AG08396 (cell line): ENCODE measurements around the gene ARHGEF4.
"Not testable (repeated sequence)": the region's sequence is repeated elsewhere in the genome, so short reads cannot be mapped to it uniquely, and the experiment has no call there.

Experiments
- DNase-seq: peaks from one replicate; pipeline ENCODE4 v3.0.0; 2012; ENCODE audit warnings: low spot score, mixed read lengths

Gene ARHGEF4

DNA sequence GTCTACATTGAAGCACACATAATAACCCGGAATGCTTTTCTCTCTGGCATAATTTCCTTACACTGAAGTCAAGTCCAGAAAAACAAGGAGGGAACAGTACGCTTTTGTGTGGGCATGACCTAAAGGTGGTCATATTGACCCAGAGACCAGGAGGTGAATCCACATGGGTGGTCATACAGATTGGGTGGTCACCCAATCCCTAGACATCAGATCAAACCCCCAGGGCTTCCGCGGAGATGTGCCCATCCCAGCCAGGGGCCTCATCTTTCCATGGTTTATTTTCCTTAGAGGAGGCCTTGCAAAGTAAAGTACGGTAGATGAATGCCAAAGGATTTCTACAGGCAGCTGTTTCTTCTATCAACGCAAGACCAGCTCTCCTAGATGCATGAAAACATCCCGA is 217.8 kb downstream of the ARHGEF4 start:
- DNase-seq, result no peak

DNA sequence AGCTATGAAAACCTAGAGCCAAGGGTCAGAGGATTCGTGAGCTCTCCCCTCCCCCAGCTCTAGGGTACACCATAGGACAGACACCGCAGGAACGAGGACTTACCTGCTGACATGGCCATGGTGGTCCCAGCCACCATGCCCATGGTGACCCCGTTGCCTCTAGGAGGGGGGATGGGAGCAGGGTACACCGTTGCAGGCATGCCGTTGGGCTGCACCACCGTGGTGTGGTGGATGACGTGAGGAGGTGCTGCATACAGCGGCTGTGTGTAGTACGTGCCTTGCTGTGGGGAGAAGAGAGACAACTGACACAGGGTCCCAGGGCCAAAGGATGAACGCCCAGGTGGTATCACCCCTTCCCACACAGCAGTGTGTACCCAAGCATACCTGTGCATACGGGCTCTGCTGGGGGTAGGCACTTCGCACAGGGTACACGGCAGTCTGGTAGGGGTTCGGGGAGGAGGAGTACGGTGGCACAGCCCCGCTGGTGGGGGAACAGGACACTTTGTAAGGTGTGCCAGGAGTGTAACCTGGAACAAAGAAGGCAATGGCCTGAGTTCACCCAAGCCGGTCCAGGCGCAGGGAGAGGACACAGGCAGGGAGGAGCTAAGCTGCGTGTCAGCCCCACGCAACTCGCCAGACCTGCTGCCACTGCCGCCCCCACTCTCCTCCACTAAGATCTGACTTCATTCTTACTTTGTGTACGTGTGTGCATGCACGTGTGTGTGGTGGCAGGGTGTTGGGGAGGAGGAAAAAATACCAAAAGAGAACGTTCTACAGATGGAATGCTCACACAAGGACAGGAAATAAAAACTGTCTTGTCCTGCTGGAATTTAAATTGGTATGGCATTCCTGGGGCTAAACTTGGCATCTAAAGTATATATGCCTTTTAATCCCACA is 218.7 kb downstream of the ARHGEF4 start:
- DNase-seq, result peak; percentile 73

DNA sequence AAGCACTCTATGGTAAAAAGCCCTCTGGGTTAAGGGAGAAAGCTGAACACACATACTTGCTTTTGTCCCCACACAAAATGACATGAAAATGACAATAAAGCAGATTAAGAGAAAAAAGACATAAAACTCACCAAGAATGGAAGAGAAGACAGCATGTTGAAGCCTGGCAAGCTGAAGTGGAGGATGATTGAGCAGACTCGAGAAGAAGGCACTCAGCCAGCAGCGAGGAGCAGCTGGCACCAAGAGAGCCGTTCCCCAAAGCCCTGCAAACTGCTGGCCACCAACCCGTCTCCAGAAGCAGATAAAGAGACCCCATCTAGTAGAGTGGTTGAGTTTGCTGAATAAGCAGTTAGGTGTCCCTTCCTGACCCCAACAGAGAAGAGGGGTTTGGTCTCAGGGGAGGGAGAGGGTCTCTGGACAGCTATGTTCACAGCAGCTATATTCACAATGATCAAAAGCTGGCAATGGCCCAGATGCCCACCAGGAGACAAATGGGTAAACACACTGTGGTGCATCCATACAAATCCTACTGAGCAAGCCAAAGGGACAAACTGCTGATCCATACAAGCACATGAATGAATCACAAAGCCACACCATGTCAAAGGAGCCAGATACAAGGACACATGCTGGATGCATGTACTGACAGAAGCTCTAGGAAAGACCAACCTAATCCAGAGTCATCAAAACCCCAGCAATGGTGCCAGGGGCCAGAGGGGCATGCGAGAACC is 219.7 kb downstream of the ARHGEF4 start:
- DNase-seq, result no peak

DNA sequence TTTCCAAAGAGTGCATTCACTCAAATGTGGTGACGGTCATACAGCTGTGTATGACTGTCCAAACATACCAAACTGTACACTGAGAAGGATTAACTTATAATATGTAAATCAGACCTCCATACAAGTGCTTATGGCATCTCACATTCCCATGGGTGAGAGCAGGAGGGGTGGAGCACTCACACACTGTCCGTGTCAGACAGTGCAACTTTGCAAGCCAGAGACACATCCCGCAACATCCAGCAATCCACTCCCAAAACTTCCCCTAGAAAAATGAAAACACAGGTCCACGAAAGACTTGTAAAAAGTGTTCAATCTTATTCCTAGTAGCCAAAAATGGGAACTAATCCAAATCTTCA is 220.2 kb downstream of the ARHGEF4 start:
- DNase-seq, result no peak

DNA sequence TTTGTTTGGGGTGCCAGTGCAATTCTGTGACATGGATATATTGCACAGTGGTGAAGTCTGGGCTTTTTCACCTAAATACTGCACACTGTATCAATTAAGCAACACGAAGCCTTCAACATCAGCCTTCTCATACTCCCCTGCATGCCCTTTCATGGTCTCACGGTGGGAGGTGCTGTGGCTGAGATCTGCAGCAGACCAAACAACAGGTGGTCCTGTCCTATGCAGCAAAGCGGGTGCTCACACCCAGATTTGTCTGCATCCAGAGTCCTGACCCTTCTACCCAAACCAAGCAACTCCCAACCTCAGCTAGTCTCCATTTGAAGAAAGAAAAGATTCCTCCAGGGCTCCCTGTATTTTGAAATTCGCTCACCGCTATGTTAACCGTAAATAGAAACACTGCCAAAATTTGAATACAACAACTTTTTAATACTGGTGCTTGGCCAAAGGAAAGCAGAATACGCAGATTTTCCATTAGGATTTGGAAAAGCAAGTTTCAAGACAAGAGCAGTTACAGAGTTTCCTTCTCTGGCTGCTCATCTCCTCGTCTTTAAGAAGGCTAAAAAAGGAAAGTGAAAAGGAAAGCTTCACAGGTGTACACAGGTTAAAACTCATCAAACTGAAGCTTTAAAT is 221.6 kb downstream of the ARHGEF4 start:
- no peak for DNase-seq

DNA sequence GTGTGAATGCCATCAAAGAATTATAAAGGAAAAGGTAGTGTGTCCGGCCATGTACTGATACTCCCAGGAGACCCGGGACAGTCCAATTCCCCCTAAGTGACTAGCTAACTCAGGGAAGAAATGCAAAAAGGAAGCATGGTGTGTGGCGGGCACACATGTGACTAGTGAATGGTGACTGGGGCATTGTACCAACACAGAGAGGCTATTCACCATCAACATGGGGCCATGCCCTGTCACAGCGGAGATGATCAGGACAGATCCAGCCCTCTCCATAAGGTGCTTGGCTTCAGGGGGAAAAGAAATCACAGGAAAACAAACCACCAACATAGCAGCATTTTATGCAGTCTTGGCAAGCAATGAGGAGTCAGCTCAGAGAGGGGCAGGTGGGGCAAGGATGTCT is 222.2 kb downstream of the ARHGEF4 start:
- DNase-seq, result no peak

DNA sequence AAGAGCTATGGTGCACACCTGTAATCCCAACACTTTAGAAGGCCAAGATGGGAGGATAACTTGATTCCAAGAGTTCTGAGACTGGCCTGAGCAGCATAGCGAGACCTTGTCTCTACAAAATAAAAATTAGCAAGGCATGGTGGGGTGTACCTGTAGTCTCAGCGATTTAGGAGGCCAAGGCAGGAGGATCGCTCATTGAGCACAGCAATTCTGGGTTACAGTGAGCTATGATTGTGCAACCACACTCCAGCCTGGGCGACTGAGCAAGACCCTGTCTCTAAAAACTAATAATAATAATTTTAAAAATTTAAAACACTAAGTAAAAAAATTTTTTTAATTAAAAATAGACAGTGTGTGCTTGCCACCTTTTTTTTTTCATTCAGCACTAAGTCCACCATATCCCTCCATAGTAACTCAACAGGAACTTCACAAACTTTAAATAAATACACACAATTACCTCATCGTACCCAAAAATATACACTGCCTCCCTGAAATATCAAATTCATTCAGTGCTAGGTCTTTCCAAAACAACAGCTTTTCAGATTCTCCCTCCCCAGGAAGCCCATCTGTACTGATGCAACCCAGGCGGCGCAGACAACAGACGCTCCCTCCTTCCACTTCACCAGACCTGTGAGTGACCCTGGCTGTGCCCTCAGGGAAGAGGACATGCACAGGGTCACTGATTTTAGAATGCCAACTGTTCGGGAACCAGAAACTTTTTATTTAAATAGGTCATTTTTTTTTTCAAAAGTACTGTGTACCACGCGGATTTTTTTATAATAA is 227.0 kb downstream of the ARHGEF4 start:
- DNase-seq, result no peak

DNA sequence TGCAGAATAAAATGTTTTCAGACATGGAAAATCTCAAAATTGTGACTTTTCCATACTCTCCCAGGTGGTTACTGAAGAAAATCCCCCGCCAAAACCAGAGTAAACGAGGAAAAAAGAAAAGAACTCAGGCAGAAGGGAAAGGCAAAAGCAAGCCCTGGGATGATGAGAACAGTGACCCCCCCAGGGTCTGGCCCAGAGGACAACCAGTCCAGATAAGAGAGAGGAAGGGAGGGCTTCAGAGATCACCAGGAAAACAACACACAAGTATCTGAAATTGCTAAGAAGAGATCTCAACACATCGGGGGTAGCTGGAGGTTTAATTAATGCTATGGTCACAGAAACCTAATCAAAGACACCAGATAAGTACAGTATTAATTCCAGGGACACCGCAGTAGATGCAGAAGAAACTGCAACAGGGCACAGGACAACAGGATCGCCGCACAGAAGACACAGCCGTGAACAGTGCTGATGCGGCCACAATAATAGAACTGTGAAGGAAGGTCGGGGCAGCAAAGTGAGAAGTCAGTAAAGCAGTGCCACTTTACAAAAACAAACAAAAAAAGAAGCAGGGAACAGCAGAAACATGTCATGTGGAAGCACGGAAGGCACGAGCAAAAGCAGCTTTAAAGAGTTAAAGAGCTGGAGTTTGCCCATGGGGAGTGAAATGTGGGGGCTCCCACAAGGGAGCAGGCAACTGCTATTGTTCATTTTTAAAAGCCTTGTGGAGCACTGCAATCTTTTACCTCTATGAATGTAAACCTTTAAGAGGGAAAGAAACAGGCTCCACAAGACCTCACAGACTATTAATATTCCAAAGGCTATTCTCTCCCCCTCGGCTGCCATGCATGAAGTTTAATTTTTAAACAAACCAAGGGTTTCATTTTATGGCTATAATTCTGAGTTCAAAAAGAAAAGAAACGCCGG is 228.1 kb downstream of the ARHGEF4 start:
- no peak for DNase-seq

DNA sequence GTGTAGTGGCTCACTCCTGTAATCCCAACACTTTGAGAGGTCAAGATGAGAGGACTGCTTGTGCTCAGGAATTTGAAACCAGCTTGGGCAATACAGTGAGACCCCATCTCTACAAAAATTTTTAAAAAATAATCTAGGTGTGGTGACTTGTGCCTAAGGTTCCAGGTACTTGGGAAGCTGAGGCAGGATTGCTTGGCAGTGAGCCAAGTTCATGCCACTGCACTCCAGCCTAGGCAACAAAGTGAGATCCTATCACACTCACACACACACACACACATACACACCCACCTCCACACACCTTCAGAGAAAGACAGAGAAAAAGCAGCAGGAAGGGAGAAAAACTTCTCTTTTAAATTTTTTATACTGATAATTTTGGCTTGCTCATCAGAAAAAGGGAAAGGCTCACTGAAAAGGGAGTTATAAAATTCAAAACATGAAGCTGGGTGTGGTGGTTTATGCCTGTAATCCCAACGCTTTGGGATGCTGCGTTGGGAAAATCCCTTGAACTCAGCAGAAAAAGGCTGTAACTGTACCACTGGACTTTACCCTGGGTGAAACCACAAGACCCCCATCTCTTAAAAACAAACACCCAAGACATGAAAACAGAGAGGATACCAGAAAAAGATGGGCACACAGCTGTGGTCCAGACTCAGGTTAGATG is 230.9 kb downstream of the ARHGEF4 start:
- DNase-seq, result no peak

DNA sequence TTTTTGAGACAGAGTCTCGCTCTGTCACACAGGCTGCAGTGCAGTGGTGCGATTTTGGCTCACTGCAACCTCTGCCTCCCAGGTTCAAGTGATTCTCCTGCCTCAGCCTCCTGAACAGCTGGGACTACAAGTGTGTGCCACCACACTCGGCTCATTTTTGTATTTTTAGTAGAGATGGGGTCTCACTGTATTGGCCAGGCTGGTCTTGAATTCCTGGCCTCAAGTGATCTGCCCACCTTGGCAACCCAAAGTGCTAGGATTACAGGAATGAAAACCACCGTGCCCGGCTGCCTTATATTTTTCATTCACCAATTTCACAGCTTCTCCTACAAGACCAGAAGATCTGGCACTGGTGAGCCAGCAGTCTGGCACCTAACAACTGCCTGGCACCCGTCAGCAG is 231.5 kb downstream of the ARHGEF4 start:
- DNase-seq, result not testable (repeated sequence)

DNA sequence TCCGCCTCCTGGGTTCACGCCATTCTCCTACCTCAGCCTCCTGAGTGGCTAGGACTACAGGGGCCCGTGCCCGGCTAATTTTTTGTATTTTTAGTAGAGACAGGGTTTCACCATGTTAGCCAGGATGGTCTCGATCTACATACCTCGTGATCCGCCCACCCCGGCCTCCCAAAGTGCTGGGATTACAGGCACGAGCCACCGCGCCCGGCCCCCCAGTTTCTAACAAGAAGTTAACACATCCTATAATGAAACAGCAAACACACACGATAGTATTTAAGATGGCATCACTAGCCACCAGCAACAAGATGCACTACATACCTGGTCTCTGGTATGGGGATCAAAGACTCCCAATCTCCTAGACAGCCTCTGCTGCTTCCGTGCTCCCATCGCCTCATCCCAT is 238.9 kb downstream of the ARHGEF4 start:
- DNase-seq, result not testable (repeated sequence)

DNA sequence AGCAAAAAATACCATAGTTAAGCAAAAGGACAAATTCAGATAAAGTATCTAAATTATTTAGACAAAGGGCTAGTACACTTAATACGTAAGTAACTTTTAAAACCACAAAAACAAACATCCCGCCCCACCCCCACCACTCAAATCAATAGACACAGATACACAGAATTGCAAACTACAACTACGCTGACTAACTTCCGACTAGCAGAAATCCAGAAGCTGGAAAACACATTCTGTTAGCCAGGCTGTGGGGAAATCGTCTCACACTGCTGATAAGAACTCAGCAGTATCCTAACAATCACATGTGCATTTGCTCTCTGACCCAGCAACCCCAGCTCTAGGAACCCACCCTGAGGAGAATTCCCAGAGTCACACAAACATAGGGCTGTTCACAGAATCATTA is 240.0 kb downstream of the ARHGEF4 start:
- DNase-seq, result no peak

DNA sequence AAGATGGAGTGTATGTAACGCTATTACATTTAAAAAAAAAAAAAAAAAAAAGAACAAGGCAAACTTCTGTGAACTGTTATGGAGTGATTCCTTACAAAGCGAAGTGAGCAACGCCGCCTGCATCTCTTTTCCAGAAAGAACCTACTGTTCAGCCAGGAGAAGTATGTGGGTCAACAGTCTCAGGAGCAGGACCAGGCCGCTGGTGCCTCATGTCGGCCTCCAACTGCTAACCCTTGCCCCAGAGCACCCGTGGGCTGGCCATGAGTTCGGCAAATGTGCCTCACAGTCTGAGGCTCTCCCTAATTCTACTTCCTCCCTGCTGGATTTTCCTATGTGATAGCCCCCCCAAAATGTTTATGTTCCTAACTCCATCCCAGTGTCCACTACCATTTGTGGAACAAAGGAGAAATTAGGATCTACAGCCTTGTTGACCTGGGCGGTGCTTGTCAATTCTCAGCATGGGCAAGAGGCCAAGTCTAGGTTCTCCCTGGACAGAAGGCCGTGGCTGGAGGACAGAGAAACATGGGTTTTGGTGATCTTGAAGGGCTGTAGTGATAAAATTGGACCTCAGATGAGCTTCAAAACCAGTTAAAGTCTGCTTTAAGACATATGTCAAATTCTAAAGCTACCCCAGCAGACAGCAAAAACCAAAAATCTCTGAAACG is 240.6 kb downstream of the ARHGEF4 start:
- DNase-seq, result no peak

DNA sequence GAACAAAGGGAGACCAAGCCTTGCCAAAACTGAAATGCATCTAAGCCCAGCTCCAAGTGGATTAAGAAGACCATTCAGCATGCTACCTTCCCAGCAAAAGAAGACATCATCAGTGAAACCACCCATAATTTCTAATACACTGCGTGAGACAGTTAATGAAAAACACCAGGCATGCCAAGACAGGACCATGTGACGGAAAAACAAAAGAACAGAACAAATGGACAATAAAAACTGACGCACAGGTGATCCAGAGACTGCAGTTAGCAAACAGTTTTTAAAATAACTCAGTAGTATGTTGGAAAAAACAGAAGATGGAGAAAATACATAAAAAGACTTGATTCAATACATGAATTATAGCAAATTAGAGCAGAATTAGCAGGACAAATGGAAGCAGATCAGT is 241.3 kb downstream of the ARHGEF4 start:
- no peak for DNase-seq

DNA sequence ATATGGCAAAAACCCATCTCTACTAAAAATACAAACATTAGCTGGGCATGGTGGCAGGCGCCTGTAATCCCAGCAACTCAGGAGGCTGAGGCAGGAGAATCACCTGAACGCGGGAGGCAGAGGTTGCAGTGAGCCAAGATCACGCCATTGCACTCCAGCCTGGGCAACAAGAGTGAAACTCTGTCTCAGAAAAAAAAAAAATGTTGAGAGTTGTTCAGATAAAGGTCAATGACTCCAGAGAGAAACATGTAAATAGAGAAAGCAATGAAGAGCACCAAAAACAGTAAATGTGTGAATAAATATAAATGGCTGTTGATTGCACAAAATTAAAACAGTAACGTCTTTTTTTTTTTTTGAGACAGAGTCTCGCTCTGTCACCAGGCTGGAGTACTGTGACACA is 243.2 kb downstream of the ARHGEF4 start:
- DNase-seq, result not testable (repeated sequence)

DNA sequence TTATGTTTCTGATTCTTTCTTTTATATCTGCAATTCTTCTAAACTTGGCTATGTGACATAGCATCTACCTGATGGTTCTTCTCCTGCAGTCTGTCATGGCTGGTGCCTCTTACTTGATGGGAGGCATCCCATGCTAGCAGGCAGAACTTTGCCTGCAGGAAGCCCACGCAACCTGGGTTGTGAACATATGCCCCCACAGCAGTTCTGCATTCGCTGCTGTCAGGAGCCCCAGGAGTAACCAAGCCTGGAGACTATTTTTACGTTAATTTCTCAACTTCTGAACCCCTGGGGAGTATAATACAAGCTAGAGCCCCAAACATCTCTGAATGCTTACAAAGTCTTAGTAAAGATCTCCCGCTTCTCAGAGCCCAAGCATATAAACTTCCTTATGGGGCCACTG is 244.5 kb downstream of the ARHGEF4 start:
- DNase-seq, result no peak

DNA sequence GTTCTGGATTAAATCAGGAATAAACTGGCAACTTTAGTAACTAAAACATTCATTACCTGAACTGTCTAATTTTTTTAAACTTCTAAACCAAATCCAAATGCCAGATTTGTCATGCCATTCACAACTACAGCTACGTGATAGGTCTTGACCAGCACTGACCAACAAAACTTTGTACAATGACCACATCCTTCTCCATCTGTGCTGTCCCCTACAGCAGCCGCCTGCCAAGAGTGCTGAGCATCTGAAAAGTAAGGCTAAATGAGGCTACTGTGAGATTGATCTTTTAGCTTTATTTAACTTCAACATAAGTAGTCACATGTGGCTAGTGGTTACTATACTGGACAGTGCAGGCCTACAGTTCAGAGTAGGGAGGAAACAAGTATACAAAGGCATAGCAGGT is 248.9 kb downstream of the ARHGEF4 start:
- no peak for DNase-seq

DNA sequence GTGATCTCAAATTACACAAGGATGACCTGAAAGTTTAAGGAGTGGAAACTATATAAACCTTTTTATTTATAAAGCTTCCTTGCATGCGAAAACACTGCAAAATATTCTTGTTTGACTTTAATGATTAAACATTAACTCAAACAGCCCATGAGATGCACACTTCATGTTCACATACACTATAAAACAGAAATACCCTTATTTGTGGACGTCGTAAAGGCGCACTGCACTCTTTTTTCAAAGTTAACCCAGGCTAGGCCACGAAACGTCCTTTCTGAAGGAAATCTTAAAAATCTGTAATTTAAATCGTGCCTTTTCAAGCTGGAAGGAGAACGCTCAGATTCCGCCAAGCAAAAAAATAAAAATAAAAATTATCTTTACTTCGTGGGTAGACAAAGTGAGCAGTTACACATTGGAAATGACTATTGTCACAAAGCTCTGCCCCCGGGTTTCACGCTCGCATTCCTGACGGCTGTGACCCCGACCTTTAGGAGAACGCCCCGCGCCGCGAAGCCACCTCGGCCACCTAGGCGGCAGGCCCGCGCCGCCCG is 255.8 kb downstream of the ARHGEF4 start:
- DNase-seq, result no peak

DNA sequence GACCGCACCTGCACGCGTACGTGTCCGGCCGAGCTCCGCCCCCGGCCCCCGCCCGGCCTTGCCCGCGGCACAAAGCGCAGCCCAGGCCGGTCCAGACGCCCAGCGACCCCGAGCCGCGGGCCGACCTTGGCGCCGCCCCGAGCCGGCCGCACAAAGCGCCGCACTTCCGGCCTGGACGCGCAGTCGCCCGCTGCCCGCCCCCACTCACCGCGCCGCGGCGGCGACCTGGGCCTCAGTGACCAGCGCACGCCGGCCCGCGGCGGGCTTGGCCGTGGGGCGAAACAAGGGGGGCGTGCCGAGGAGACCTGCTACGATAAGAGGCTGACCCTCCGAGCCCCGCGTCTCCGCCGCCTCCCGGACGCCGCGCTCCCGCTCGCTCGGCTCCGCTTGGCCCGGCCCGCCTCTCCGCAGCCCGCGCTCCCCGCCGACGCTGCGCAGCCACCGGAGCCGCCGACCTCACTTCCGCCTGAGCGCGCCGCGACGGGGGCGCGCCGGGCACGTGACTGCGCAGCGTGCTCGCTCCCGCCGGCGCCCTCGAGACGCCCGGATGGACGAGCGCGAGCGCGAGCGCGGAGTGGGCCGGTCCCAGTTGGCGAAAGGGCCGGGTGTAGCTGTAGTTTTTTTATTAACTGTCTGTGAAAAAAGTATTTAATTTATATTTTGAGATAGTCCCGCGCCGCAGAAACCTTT is 256.4 kb downstream of the ARHGEF4 start, which contains the start of gene FAM168B:
TSS of gene FAM168B (minus strand) at position 455 of the 690 bp plus-strand sequence. CDS start 10,814 bp downstream, outside the sequence.
- DNase-seq, result peak; percentile 96
